Measurements from ENCODE around the gene FANK1.
"Not testable (repeated sequence)": the region's sequence is repeated elsewhere in the genome, so short reads cannot be mapped to it uniquely, and the experiment has no call there.

FANK1 gene

DNA sequence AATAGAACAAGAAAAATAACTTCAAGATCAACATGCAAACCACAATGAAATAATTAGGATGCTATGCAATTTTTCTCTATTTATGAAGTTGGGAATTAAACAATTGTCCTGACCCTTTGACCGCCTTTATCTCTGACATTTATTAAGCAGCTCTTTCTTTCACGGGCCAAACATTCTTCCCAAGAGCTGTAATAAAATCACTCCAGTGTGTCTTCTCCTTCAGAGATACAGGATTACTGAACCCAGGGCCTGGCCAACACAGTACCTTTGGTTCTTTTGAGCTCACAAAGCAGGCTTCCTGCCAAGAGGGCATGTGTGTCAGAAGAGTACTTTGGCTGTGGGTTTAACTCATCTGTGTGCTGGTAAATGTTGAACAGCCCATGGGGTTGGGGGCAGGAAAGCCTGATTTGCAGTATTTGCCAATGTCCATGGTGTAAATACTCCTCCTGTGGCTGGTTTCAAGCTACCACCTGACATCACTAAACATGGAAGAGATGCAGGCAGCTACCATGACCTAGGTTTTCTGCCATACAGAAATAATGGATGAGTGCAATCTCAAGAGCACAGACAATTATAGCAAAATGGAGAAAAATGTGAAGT is 121.7 kb downstream of the FANK1 start:
- DNase-seq (ENCODE audit: low spot score) (peak; percentile 92), FAIRE-seq (peak; percentile 99)

DNA sequence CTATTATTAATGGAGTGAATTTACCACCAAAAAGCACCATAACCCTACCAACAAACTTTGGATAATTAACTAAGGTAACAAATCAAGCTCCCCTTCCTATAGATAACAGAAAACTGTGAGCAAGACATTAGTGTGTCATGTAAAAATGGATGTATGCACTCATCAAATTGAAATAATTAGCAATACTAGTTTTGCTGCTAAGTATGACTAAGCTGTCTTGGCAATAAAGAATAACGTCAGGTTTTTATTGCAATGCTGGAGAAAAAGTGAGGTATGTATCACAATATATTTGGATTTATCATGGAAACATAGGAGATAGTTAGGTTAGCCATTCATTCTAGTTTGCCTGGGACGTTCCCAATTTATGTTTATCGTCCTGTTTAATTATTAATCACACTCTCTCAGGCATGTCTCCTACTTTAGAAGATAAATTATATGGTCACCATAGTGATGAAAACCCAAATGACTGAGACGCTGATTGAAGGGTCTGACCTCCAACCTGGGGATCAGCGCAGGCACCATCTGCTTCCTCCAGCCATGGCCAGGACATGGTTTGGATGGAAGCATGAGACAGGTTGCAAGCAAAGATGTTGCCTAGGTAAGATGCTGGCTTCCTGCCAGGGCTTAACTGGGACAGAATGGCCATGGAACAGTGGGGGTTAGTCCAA is 125.6 kb downstream of the FANK1 start:
- DNase-seq (ENCODE audit: low spot score): peak; percentile 66
- FAIRE-seq: peak; percentile 70

- FAIRE-seq: no peak
Measured at GRCh38 chr10:126022841-126023240, 126.5 kb downstream of the FANK1 start.

GRCh38 chr10:126027692-126028091 is 131.3 kb downstream of the FANK1 start:
- FAIRE-seq (no peak), DNase-seq (ENCODE audit: low spot score) (no peak)

More at GRCh38 chr10:126022841-126023240, 126.5 kb downstream of the FANK1 start:
- DNase-seq (ENCODE audit: low spot score): no peak

GRCh38 chr10:126029999-126030398 is 133.6 kb downstream of the FANK1 start:
- FAIRE-seq: no peak
- DNase-seq (ENCODE audit: low spot score): no peak

- DNase-seq (ENCODE audit: low spot score) (no peak), FAIRE-seq (peak; percentile 4)
Measured at GRCh38 chr10:126034586-126034985, 138.2 kb downstream of the FANK1 start.

DNA sequence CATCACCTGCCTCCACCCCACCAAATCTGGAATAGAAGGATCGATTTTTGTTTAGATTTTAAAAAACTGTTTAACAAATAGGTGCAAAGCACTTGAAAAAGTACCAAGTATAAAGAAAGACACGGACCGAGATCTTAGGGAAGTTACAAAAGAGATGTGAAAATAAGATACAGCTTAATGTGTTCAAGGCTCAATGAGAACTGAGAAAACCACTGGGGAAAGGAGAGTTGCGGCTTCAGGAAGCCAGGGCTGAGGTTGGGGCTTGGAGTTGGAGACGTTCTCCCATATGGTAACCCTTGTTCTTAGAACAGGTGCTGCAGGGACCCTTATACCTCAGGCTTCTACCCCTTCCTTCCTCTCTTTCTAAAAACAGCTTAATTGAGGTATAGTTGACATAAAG is 140.2 kb downstream of the FANK1 start:
- FAIRE-seq (no peak), DNase-seq (ENCODE audit: low spot score) (no peak)

- DNase-seq (ENCODE audit: low spot score) (no peak), FAIRE-seq (no peak)
Measured at GRCh38 chr10:126037946-126038345, 141.6 kb downstream of the FANK1 start.

DNA sequence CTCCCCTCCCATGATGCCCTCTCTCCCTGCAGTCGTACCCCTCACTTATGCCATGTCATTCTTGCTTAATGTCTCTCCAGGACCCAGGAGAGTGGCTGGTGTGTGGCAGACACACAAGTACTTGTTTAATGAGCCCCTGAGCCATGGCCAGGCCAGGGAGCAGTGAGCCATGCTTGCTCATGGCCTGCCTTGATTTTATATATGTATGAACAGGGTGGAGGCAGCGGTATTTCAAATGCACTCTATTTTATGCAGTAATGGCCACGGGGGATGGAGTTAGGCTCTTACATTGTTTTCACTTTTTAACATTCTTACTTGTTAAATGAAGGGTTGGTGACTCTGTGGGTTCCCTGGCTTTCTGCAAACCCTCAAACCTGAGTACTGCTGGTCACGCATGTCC is 144.8 kb downstream of the FANK1 start:
- no peak for DNase-seq (ENCODE audit: low spot score)

DNA sequence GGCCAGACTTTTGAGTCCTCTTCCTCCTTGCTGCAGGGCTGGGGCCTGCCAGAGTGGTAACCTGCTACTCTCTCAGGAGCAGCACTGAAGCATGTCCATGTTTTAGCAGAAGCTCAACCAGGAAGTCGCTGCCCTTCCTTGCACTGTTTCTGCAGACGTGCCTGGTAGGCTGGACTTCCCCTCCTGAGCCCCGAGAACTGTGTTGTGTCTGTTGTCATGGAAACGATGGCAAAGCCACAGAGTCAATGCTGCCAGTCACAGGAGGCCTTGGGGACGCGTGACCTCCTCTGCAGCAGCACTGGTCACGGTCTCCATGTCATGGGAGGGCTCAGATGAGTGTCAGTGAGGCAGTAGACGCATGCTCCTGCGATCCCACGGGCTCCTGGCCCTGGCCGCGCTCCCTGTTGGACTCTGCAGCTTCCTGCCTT is 145.5 kb downstream of the FANK1 start:
- DNase-seq (ENCODE audit: low spot score): peak; percentile 100
- FAIRE-seq: peak; percentile 96

More for the DNA sequence above, 144.8 kb downstream of the FANK1 start:
- FAIRE-seq: no peak

DNA sequence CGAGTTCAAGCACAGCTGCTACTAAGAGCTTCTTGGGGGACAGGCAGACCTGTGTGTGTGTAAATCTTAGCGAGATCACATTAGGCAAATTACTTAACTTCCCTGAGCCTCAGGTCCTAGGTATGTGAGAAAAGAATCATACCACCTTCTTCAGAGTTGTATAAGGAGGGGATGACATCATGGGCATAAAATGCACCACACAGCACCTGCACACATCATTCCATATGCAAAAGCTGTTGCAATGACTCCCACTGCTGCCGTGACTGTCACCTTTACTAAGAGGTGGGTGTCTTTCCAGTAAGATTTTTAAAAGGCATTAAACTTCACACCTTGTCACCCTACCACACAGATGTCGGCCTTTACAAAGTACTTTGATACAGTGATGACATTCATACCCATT is 146.0 kb downstream of the FANK1 start:
- FAIRE-seq: no peak
- DNase-seq (ENCODE audit: low spot score): peak; percentile 45

DNA sequence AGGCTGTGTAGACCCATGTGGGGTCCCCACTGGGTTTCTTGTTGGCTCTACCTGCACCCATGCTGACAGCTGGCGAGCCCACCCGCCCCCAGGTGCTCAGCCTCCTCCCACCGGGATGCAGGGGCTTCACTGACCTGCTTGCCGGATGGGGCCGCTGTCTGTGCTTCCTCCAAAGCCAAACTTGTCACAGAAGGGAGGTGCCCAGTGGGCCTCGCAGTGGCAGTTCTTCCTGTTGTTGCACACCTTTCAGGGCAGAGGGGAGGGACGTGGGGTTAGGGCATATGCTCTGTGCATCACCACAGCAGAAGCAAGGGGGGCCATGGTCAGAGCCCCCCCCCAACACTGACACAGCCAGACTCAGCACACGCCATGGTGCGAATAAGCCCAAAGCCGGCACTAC is 146.5 kb downstream of the FANK1 start:
- DNase-seq (ENCODE audit: low spot score): no peak
- no peak for FAIRE-seq

- DNase-seq (ENCODE audit: low spot score) (no peak), FAIRE-seq (no peak)
Measured at GRCh38 chr10:126043389-126043788, 147.0 kb downstream of the FANK1 start.

DNA sequence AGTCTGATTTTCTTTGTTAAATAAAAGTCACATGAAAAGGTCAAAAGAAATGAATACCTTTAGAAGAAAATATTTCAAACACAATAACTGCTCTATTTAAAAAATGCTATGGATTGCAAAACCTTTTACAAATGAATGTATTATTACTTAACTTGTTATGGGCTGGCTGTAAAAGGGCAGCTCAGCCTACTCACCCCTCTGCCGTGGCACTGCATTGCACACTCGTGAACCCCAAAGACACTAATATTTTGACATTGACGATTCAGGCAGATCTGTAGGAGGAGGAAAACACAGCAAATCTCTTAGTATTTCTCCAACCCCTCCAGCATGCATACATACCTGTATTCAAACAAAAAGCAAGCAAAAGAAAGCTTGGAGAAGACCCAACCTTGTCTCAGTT is 149.5 kb downstream of the FANK1 start:
- DNase-seq (ENCODE audit: low spot score): no peak
- FAIRE-seq: no peak

DNA sequence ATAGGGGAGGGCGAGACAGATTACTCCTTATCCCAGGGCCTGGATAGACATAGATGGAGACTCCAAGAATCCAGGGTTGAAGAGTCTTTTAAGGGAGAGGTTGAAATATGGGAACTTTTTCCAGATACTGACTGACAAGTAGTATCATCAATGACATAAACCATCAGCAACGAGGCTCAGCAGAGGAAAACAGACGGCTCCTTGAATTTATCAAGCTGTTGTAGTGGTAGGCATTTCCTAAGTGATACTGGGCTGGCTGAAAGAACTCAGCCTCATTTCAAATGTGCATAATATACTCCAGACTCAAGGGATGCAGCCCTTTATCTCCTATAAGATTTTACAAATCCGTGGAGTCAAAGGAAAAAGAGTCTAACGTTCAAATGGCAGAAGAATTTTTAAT is 150.5 kb downstream of the FANK1 start:
- DNase-seq (ENCODE audit: low spot score) (no peak), FAIRE-seq (no peak)

DNA sequence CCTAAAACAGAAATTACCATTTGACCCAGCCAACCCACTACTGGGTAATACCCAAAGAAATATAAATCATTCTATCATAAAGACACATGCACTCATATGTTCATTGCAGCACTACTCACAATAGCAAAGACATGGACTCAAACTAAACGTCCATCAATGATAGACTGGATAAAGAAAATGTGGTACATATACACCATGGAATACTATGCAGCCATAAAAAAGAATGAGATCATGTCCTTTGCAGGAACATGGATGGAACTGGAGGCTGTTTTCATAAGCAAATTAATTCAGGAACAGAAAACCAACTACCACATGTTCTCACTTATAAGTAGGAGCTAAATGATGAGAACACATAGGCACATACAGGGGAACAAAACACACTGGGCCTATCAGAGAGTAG is 151.4 kb downstream of the FANK1 start:
- FAIRE-seq; DNase-seq (ENCODE audit: low spot score): not testable (repeated sequence)

DNA sequence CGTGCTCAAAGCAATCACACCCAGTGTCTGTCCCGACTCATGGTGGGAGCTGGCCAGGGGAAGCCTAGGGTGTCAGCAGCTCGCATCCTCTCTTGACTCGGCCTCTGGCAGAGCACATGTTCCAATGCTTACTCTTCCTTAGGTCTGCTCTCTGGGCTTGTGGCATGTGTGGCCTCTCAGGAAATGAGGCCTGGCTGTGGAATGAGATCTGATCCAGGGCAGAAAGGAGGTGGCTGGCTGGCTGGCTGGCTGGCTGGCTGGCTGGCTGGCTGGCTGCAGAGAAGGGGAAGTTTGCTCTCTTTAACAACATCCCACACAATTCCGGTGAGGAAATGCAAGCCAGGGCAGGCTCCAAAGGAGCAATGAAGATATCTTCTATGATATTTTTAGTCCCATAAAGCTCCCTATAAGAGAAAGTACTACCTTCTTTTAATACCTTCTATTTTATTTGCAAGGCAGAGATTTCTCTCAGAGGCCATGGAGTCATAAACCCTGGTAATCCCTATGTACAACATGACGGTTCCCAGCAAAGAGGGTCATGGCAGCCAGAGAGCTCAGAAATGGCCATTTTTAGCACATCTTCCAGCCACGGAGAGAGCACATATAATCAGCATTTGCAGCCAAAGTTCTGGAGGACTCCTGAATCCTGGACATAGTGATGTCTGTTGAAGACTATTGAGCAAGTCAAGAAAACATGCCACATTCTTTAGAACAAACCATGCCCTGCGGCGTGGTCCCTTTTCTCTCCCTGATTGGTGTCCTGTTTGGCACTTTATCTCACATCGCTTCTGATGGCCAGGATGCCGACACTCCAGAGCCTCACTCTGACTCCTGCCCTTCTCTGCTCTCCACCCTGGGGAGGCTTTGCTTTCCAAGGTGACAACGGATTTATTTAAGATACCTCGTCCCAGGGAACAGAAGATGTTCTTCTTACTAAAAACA is 153.7 kb downstream of the FANK1 start:
- no peak for DNase-seq (ENCODE audit: low spot score)
- no peak for FAIRE-seq

- no peak for DNase-seq (ENCODE audit: low spot score)
- no peak for FAIRE-seq
Measured at GRCh38 chr10:126052171-126052570, 155.8 kb downstream of the FANK1 start.

- no peak for DNase-seq (ENCODE audit: low spot score)
- FAIRE-seq: no peak
Measured at GRCh38 chr10:126054191-126054590, 157.8 kb downstream of the FANK1 start.

GRCh38 chr10:126057494-126057893 is 161.1 kb downstream of the FANK1 start:
- FAIRE-seq: no peak
- DNase-seq (ENCODE audit: low spot score): no peak

GRCh38 chr10:126058104-126058503 is 161.7 kb downstream of the FANK1 start:
- no peak for DNase-seq (ENCODE audit: low spot score)
- no peak for FAIRE-seq

GRCh38 chr10:126058507-126058906 is 162.1 kb downstream of the FANK1 start:
- FAIRE-seq: no peak
- no peak for DNase-seq (ENCODE audit: low spot score)
